Measurements from ENCODE around the gene AURKA. TPM values are rescaled to one million over a fixed set of nuclear protein-coding genes. Genes with fewer than 3 reads are reported as not detected.

AURKA gene
- total and polyA plus RNA-seq, 9 of the 15 experiments (the other 6 are each of a cell fraction or from before 2014, with no cell fraction given): 72.7 to 162 (median 113) TPM

DNA sequence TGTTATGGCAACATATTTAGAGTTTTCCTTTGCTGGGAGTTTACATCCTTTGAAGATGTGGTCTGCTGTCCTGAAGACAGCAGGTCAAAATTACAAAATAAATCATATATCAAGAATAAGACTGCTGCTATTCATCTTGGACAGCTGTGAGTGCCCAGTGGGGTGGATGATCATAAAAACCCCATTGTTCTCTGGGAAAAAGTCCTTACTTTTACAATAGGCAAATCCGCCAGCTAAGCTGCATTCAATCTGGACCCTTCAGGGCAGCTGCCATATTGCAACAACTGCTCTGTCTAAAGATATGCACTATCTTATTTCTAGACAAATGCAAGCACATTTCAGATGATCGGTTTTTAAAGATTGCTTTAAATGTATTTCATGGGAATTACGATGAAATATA, 39.5 kb upstream of the AURKA start (continued):
- TF ChIP-seq, protein P1, sequence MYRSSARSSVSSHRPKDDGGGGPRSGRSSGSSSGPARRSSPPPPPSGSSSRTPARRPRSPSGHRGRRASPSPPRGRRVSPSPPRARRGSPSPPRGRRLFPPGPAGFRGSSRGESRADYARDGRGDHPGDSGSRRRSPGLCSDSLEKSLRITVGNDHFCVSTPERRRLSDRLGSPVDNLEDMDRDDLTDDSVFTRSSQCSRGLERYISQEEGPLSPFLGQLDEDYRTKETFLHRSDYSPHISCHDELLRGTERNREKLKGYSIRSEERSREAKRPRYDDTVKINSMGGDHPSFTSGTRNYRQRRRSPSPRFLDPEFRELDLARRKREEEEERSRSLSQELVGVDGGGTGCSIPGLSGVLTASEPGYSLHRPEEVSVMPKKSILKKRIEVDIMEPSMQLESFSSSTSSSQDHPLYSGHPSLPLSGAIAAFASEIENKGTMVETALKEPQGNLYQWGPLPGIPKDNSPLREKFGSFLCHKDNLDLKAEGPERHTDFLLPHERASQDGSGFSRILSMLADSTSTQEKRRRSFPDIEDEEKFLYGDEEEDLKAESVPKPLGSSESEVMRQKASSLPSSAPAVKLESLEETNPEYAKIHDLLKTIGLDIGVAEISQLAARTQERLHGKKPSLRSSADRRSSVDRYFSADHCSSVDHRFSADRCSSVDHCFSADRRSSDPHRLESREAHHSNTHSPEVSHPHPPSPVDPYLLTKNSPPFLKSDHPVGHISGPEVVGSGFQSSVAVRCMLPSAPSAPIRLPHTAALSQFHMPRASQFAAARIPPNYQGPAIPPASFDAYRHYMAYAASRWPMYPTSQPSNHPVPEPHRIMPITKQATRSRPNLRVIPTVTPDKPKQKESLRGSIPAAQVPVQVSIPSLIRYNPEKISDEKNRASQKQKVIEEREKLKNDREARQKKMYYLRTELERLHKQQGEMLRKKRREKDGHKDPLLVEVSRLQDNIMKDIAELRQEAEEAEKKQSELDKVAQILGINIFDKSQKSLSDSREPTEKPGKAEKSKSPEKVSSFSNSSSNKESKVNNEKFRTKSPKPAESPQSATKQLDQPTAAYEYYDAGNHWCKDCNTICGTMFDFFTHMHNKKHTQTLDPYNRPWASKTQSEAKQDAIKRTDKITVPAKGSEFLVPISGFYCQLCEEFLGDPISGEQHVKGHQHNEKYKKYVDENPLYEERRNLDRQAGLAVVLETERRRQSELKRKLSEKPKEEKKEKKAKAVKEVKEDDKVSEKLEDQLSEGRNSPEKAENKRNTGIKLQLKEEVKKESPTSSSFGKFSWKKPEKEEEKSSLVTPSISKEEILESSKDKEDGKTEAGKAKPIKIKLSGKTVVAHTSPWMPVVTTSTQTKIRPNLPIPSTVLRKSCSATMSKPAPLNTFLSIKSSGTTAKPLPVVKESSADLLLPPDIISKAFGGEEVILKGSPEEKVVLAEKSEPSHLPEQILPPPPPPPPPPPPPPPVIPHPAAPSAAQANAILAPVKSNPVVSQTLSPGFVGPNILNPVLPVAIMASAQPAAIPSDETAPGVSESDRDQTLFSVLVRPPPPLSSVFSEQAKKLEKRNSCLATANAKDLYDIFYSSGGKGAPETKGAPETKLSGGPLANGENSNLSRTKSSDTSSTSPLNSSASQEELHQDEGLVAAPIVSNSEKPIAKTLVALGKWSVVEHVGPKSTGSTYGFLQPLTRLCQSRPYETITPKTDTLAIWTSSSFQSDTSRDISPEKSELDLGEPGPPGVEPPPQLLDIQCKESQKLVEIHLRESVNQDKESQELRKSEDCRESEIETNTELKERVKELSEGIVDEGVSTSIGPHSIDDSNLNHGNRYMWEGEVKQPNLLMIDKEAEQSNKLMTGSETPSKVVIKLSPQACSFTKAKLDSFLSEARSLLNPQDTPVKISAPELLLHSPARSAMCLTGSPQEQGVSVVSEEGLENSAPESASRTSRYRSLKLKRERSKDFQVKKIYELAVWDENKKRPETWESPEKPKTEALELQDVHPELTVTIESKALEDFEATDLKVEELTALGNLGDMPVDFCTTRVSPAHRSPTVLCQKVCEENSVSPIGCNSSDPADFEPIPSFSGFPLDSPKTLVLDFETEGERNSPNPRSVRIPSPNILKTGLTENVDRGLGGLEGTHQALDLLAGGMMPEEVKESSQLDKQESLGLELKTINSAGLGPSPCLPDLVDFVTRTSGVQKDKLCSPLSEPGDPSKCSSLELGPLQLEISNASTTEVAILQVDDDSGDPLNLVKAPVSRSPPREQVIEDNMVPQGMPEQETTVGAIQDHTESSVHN (IDR thresholded peaks at IDR 0.05; ENCODE audit: borderline replicate concordance in 1 of 2, low read depth in 1 of 2): no peak
- TF ChIP-seq KAT8 (IDR thresholded peaks at IDR 0.05; ENCODE audit: low read depth): no peak
- no peak for TF ChIP-seq ZNF584 (CRISPR knock-in tag; IDR thresholded peaks at IDR 0.05; ENCODE audit: low read depth)
- no peak for TF ChIP-seq ZNF583 (CRISPR knock-in tag; IDR thresholded peaks at IDR 0.05)
- no peak for TF ChIP-seq KLF13 (tag; IDR thresholded peaks at IDR 0.05; ENCODE audit: borderline replicate concordance, low read depth)
- TF ChIP-seq, protein P2, sequence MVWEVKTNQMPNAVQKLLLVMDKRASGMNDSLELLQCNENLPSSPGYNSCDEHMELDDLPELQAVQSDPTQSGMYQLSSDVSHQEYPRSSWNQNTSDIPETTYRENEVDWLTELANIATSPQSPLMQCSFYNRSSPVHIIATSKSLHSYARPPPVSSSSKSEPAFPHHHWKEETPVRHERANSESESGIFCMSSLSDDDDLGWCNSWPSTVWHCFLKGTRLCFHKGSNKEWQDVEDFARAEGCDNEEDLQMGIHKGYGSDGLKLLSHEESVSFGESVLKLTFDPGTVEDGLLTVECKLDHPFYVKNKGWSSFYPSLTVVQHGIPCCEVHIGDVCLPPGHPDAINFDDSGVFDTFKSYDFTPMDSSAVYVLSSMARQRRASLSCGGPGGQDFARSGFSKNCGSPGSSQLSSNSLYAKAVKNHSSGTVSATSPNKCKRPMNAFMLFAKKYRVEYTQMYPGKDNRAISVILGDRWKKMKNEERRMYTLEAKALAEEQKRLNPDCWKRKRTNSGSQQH (CRISPR knock-in tag; IDR thresholded peaks at IDR 0.05): no peak

All from K562 (cell line).